DND-41 (cell line): Measurements from ENCODE around the gene PEDS1.

Experiments
- ATAC-seq: fragments of 200-7000 bp; cut with Tn5 transposase; 3 replicates; pipeline ENCODE4 v1.9.1; 2021; ENCODE audit warnings: low read depth; ENCODE audit not compliant: insufficient read depth
- DNase-seq: peaks from one replicate; pipeline ENCODE4 v3.0.0-alpha.2; 2020
- H2AFZ ChIP-seq: 2 replicates; pipeline ENCODE4 v1.6.0; 2012; ENCODE audit warnings: low read depth, low read length
- H3K27ac ChIP-seq: 2 replicates; pipeline ENCODE4 v1.5.1; 2012; ENCODE audit warnings: low read length, inconsistent platforms
- H3K27me3 ChIP-seq: fragments of 200-600 bp; sonication (generic); 2 replicates; pipeline ENCODE4 v1.6.0; 2012; ENCODE audit warnings: low read length, mild to moderate bottlenecking, inconsistent platforms; ENCODE audit not compliant: insufficient read depth, poor library complexity
- H3K36me3 ChIP-seq: 2 replicates; pipeline ENCODE4 v1.5.1; 2012; ENCODE audit warnings: low read length, inconsistent platforms; ENCODE audit not compliant: insufficient read depth
- H3K4me1 ChIP-seq: 2 replicates; pipeline ENCODE4 v1.5.1; 2012; ENCODE audit warnings: mild to moderate bottlenecking, low read length; ENCODE audit not compliant: insufficient read depth
- H3K4me2 ChIP-seq: 2 replicates; pipeline ENCODE4 v1.6.0; 2012; ENCODE audit warnings: mild to moderate bottlenecking, moderate library complexity, low read length, inconsistent platforms; ENCODE audit not compliant: insufficient read depth
- H3K4me3 ChIP-seq, 2 experiments: fragments of 200-600 bp in 1 of 2; shearing (Covaris generic) in 1 of 2; 2 replicates each; pipeline ENCODE4 v1.5.1; 2012 to 2016; ENCODE audit warnings: inconsistent platforms in 2 of 2, low read length in 2 of 2, mild to moderate bottlenecking in 2 of 2, low read depth in 1 of 2, moderate library complexity in 1 of 2
- H3K79me2 ChIP-seq: 2 replicates; pipeline ENCODE4 v1.6.0; 2012; ENCODE audit warnings: low read length, inconsistent platforms; ENCODE audit not compliant: insufficient read depth
- H3K9ac ChIP-seq: 2 replicates; pipeline ENCODE4 v1.6.0; 2012; ENCODE audit warnings: low read depth, mild to moderate bottlenecking, inconsistent platforms, low read length, moderate library complexity
- H3K9me3 ChIP-seq: 2 replicates; pipeline ENCODE4 v1.5.1; 2012; ENCODE audit warnings: low read length, moderate library complexity, mild to moderate bottlenecking, inconsistent platforms; ENCODE audit not compliant: insufficient read depth, severe bottlenecking
- H4K20me1 ChIP-seq: 2 replicates; pipeline ENCODE4 v1.6.0; 2012; ENCODE audit warnings: low read length; ENCODE audit not compliant: insufficient read depth
- CTCF ChIP-seq: IDR thresholded peaks from 2 replicates; pipeline ENCODE4 v1.5.1; 2012; ENCODE audit warnings: borderline replicate concordance, low read length, moderate library complexity, mild to moderate bottlenecking; ENCODE audit not compliant: poor library complexity, severe bottlenecking; ENCODE audit errors: extremely low read depth
- EZH2 ChIP-seq: IDR thresholded peaks from 3 replicates; pipeline ENCODE4 v1.6.1; 2012; ENCODE audit warnings: borderline replicate concordance, low read depth, mild to moderate bottlenecking, moderate library complexity, low read length, inconsistent platforms; ENCODE audit not compliant: severe bottlenecking

PEDS1 gene

GRCh38 chr20:50188879-50189680 is 35.6 kb upstream of the PEDS1 start:
- Histone ChIP-seq H3K36me3 (peaks cover 15% of the 10 kb centered on the region), H3K4me1 (peaks cover 23% of the 10 kb centered on the region), H3K9me3 (no peaks in the 10 kb centered on the region), H4K20me1 (peaks cover 23% of the 10 kb centered on the region), H3K79me2 (peaks cover 34% of the 10 kb centered on the region), H3K4me3 (no peak overlapping the region), H3K9ac (no peak overlapping the region), H2AFZ (no peak overlapping the region), H3K27me3 (no peaks in the 10 kb centered on the region), H3K4me2 (no peak overlapping the region), H3K27ac (no peak overlapping the region)
- no peak for TF ChIP-seq EZH2
- no peak for TF ChIP-seq CTCF
- DNase-seq: no peak
- no peak for ATAC-seq

DNA sequence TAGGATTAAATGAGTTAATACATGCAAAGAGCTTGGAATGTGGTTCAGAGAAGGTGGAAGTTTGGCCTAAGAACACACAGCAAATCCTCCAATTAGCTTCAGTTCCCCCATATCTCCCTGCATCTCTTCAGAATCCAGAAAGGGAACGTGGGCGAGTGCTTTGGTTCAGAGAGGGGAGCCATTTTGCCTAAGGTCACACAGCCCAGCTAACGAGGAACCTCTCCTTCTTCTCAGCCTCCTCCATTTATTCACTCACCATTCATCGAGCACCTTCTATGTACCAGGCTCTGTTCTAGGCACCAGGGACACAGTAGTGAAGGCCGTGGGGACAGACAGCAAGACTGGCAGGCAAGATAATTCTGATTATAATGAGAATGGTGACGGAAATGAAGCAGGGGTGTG is 34.8 kb upstream of the PEDS1 start:
- H4K20me1 ChIP-seq: peaks cover 15% of the 10 kb centered on the region
- H3K4me3 ChIP-seq: no peak overlapping the region
- H2AFZ ChIP-seq: no peak overlapping the region
- H3K9me3 ChIP-seq: no peaks in the 10 kb centered on the region
- H3K9ac ChIP-seq: no peak overlapping the region
- ATAC-seq: no peak
- H3K79me2 ChIP-seq: peaks cover 26% of the 10 kb centered on the region
- H3K4me1 ChIP-seq: peaks cover 15% of the 10 kb centered on the region
- no peak for TF ChIP-seq CTCF
- TF ChIP-seq EZH2: no peak
- H3K36me3 ChIP-seq: peaks cover 7% of the 10 kb centered on the region
- no peak overlapping the region for H3K4me2 ChIP-seq
- H3K27ac ChIP-seq: no peak overlapping the region
- H3K27me3 ChIP-seq: no peaks in the 10 kb centered on the region
- no peak for DNase-seq

- DNase-seq: no peak
- Histone ChIP-seq H4K20me1 (peaks cover 8% of the 10 kb centered on the region; the same call in 1 of the 2 replicates), H2AFZ (no peak overlapping the region), H3K9me3 (no peaks in the 10 kb centered on the region), H3K27ac (no peak overlapping the region), H3K4me2 (no peak overlapping the region), H3K4me1 (peaks cover 8% of the 10 kb centered on the region), H3K27me3 (no peaks in the 10 kb centered on the region), H3K36me3 (no peaks in the 10 kb centered on the region; the same call in 1 of the 2 replicates), H3K9ac (no peak overlapping the region), H3K4me3 (no peak overlapping the region), H3K79me2 (peaks cover 19% of the 10 kb centered on the region)
- ATAC-seq: no peak
- TF ChIP-seq CTCF: no peak
- no peak for TF ChIP-seq EZH2
Measured at GRCh38 chr20:50187403-50188051, 34.0 kb upstream of the PEDS1 start.
